WTC11 (cell line): ENCODE measurements around the gene UBA3. TPM values are rescaled to one million over a fixed set of nuclear protein-coding genes. Genes with fewer than 3 reads are reported as not detected.

Experiments used
- ATAC-seq: fragments of 200-7000 bp; cut with Tn5 transposase; 2 replicates; pipeline ENCODE4 v1.10.0; 2021; ENCODE audit warnings: mild to moderate bottlenecking, moderate library complexity
- CTCF ChIA-PET: fragments of 300-600 bp; sonication (Branson Sonifier 250); formaldehyde crosslinking; loops from one replicate; lab custom pipeline; 2021; ENCODE audit warnings: antibody characterized with exemption; lab: Charles Lee
- POLR2A ChIA-PET: fragments of 350-600 bp; sonication (Branson Sonifier 250); formaldehyde crosslinking; loops from one replicate; lab custom pipeline; 2021; ENCODE audit warnings: antibody characterized with exemption; lab: Charles Lee
- DNase-seq: peaks from one replicate; pipeline ENCODE4 v3.0.0; 2021; ENCODE audit warnings: low spot score
- H3K27ac Mint-ChIP-seq: 2 replicates; pipeline ENCODE4 v1.8.0; 2021; ENCODE audit warnings: mixed read lengths
- H3K27me3 Mint-ChIP-seq: 2 replicates; pipeline ENCODE4 v1.8.0; 2021; ENCODE audit warnings: low read depth, mild to moderate bottlenecking, moderate library complexity, mixed read lengths
- H3K36me3 Mint-ChIP-seq: 2 replicates; pipeline ENCODE4 v1.8.0; 2021; ENCODE audit warnings: mixed read lengths
- H3K4me1 Mint-ChIP-seq: 2 replicates; pipeline ENCODE4 v1.8.0; 2022; ENCODE audit warnings: mixed read lengths
- H3K4me3 Mint-ChIP-seq: 2 replicates; pipeline ENCODE4 v1.8.0; 2021; ENCODE audit warnings: mild to moderate bottlenecking, moderate library complexity, mixed read lengths
- H3K9me3 Mint-ChIP-seq: 2 replicates; pipeline ENCODE4 v1.8.0; 2021; ENCODE audit warnings: mixed read lengths
- AFF4 ChIP-seq: sonication (generic); formaldehyde crosslinking; IDR thresholded peaks from 2 replicates; pipeline ENCODE4 v1.8.1; 2023; ENCODE audit warnings: mild to moderate bottlenecking, missing genetic modification reagents, borderline replicate concordance
- ARID4B ChIP-seq: sonication (generic); formaldehyde crosslinking; IDR thresholded peaks from 2 replicates; pipeline ENCODE4 v1.8.0; 2023; ENCODE audit warnings: missing genetic modification reagents, mild to moderate bottlenecking, borderline replicate concordance
- ELF4 ChIP-seq: sonication (generic); formaldehyde crosslinking; IDR thresholded peaks from 2 replicates; pipeline ENCODE4 v1.8.1; 2022; ENCODE audit warnings: low read depth, mild to moderate bottlenecking, moderate library complexity, missing genetic modification reagents
- ERG ChIP-seq: fragments of 250-450 bp; sonication (Bioruptor Pico); IDR thresholded peaks from 2 replicates; pipeline ENCODE4 v1.8.0; 2021; ENCODE audit warnings: mild to moderate bottlenecking
- ESRRA ChIP-seq: sonication (generic); formaldehyde crosslinking; IDR thresholded peaks from 2 replicates; pipeline ENCODE4 v1.8.1; 2022; ENCODE audit warnings: mild to moderate bottlenecking, missing genetic modification reagents, borderline replicate concordance
- ETV6 ChIP-seq: sonication (generic); formaldehyde crosslinking; IDR thresholded peaks from 2 replicates; pipeline ENCODE4 v1.8.1; 2022; ENCODE audit warnings: mild to moderate bottlenecking, missing genetic modification reagents
- JAZF1 ChIP-seq: fragments of 250-450 bp; sonication (Bioruptor Pico); IDR thresholded peaks from 2 replicates; pipeline ENCODE4 v1.9.0; 2021; ENCODE audit warnings: moderate library complexity, mild to moderate bottlenecking, inconsistent platforms
- MXD4 ChIP-seq: fragments of 250-450 bp; sonication (Bioruptor Pico); IDR thresholded peaks from 2 replicates; pipeline ENCODE4 v1.8.0; 2021; ENCODE audit warnings: mild to moderate bottlenecking, moderate library complexity, borderline replicate concordance
- NR3C1 ChIP-seq: sonication (generic); formaldehyde crosslinking; conservative IDR thresholded peaks from 2 replicates; pipeline ENCODE4 v1.8.1; 2023; ENCODE audit warnings: low read depth, mild to moderate bottlenecking, missing genetic modification reagents
- PREB ChIP-seq: sonication (generic); formaldehyde crosslinking; IDR thresholded peaks from 2 replicates; pipeline ENCODE4 v1.8.1; 2022; ENCODE audit warnings: mild to moderate bottlenecking, missing genetic modification reagents, moderate library complexity, borderline replicate concordance
- SMAD4 ChIP-seq: sonication (generic); formaldehyde crosslinking; IDR thresholded peaks from 2 replicates; pipeline ENCODE4 v1.8.0; 2022; ENCODE audit warnings: mild to moderate bottlenecking, missing genetic modification reagents
- ZNF121 ChIP-seq: sonication (generic); formaldehyde crosslinking; IDR thresholded peaks from 2 replicates; pipeline ENCODE4 v1.8.0; 2023; ENCODE audit warnings: missing genetic modification reagents
- ZNF396 ChIP-seq: fragments of 250-450 bp; sonication (Bioruptor Pico); IDR thresholded peaks from 2 replicates; pipeline ENCODE4 v1.8.0; 2021; ENCODE audit warnings: mild to moderate bottlenecking, moderate library complexity, borderline replicate concordance
- ZNF423 ChIP-seq: fragments of 250-450 bp; sonication (Bioruptor Pico); IDR thresholded peaks from 2 replicates; pipeline ENCODE4 v2.1.2; 2022; ENCODE audit warnings: mild to moderate bottlenecking, moderate library complexity
- ZNF671 ChIP-seq: fragments of 250-450 bp; sonication (Bioruptor Pico); IDR thresholded peaks from 2 replicates; pipeline ENCODE4 v1.8.0; 2021; ENCODE audit warnings: mild to moderate bottlenecking
- total RNA-seq: library from RNA; stranded (reverse); gene quantifications from 3 replicates; pipeline ENCODE4 v1.2.3, GENCODE V29; 2021
- TF ChIP-seq, protein P1 (sequence below): sonication (generic); formaldehyde crosslinking; conservative IDR thresholded peaks from 2 replicates; pipeline ENCODE4 v1.8.1; 2022; ENCODE audit warnings: mild to moderate bottlenecking, missing genetic modification reagents

The UBA3 gene
- total RNA-seq, 1 experiment from 2014 or later: 75.0 TPM

GRCh38 chr3:69012800-69013252, 67.3 kb downstream of the UBA3 start:
- ChIA-PET POLR2A (interaction anchor here (1.0 to 1.9 kb wide), 2 partner anchors 39 to 81 kb away, joined by 3 to 7 read pairs; partner anchors contain the start of genes TAFA4 and TMF1), CTCF (interaction anchor here (0.5 to 2.3 kb wide), 4 partner anchors 13 to 1566 kb away, joined by 3 to 6 read pairs (median 4); partner anchors contain the start of gene TAFA4)
- H3K9me3 Mint-ChIP-seq: no peaks in the 10 kb centered on the region; the same call in 1 of the 2 replicates
- H3K4me1 Mint-ChIP-seq: peaks cover 76% of the 10 kb centered on the region
- ATAC-seq (peak; percentile 14), DNase-seq (peak; percentile 47)
- H3K4me3 Mint-ChIP-seq: peak overlapping the region; percentile 78
- TF ChIP-seq AFF4 (no peak), SMAD4 (no peak), ESRRA (CRISPR knock-in tag) (no peak), MXD4 (CRISPR knock-in tag) (no peak), NR3C1 (CRISPR knock-in tag) (no peak), JAZF1 (CRISPR knock-in tag) (no peak), ELF4 (CRISPR knock-in tag) (no peak), ETV6 (CRISPR knock-in tag) (no peak), ZNF671 (CRISPR knock-in tag) (no peak), ARID4B (CRISPR knock-in tag) (no peak), ZNF396 (no peak), ZNF121 (peak; percentile 51; the same call in 1 of the 2 replicates), ERG (CRISPR knock-in tag) (no peak), PREB (CRISPR knock-in tag) (no peak), ZNF423 (peak; percentile 4; the same call in 1 of the 2 replicates)
- TF ChIP-seq, protein P1, sequence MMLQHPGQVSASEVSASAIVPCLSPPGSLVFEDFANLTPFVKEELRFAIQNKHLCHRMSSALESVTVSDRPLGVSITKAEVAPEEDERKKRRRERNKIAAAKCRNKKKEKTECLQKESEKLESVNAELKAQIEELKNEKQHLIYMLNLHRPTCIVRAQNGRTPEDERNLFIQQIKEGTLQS: no peak
- peak overlapping the region; percentile 80; the same call in 1 of the 2 replicates for H3K27ac Mint-ChIP-seq
- H3K36me3 Mint-ChIP-seq: peaks cover 22% of the 10 kb centered on the region
- peaks cover 3% of the 10 kb centered on the region; the same call in 1 of the 2 replicates for H3K27me3 Mint-ChIP-seq
